SK-N-SH (cell line): ENCODE results near the gene NSL1. TPM values are rescaled to one million over a fixed set of nuclear protein-coding genes. Genes with fewer than 3 reads are reported as not detected.

Experiments
- CTCF ChIA-PET: fragments of 300-600, 350-600 bp; formaldehyde crosslinking; extraction: SDS; loops from one replicate; lab custom pipeline; 2021; lab: Yijun Ruan, JAX
- POLR2A ChIA-PET: fragments of 350-600 bp; sonication (Branson Sonifier 250); formaldehyde crosslinking; extraction: SDS; loops from one replicate; lab custom pipeline; 2020; ENCODE audit warnings: antibody characterized with exemption, inconsistent platforms; lab: Yijun Ruan, JAX
- DNase-seq: peaks from one replicate; pipeline ENCODE4 v3.0.0; 2012
- H2AFZ ChIP-seq: fragments of 200-600 bp; sonication (generic); 2 replicates; pipeline ENCODE4 v1.8.1; 2016; ENCODE audit warnings: antibody characterized with exemption, mild to moderate bottlenecking, low read depth
- H3F3A ChIP-seq: fragments of 200-600 bp; sonication (generic); replicated peaks from 2 replicates; pipeline ENCODE3; 2016; ENCODE audit warnings: antibody characterized with exemption, mild to moderate bottlenecking; ENCODE audit not compliant: insufficient read depth
- H3K27ac ChIP-seq, 2 experiments: fragments of 200-500 bp in 1 of 2; fragments of 200-600 bp in 1 of 2; sonication (Bioruptor generic) in 1 of 2; sonication (generic), shearing (Covaris generic) in 1 of 2; 2 replicates each; pipeline versions ENCODE4 v1.5.1 to v1.6.1; 2014 to 2016; ENCODE audit warnings: low read depth in 2 of 2, inconsistent platforms in 1 of 2, low read length in 1 of 2, mild to moderate bottlenecking in 1 of 2, mixed read lengths in 1 of 2
- H3K27me3 ChIP-seq: fragments of 200-600 bp; sonication (generic), shearing (Covaris generic); 2 replicates; pipeline ENCODE4 v1.6.1; 2016; ENCODE audit warnings: mixed run types; ENCODE audit not compliant: insufficient read depth
- H3K36me3 ChIP-seq, 2 experiments: fragments of 200-500 bp in 1 of 2; fragments of 200-600 bp in 1 of 2; sonication (Bioruptor generic) in 1 of 2; sonication (generic) in 1 of 2; replicated peaks in 1 of 2; 2 replicates each; pipeline versions ENCODE3 to v1.5.1; 2014 to 2016; ENCODE audit warnings: low read length in 1 of 2, mild to moderate bottlenecking in 1 of 2; ENCODE audit not compliant: insufficient read depth in 2 of 2, control insufficient read depth in 1 of 2
- H3K4me1 ChIP-seq, 2 experiments: fragments of 200-500 bp in 1 of 2; fragments of 200-600 bp in 1 of 2; sonication (Bioruptor generic) in 1 of 2; sonication (generic), shearing (Covaris generic) in 1 of 2; 2 replicates each; pipeline versions ENCODE4 v1.5.1 to v1.6.1; 2014 to 2016; ENCODE audit warnings: low read depth in 1 of 2, low read length in 1 of 2, mixed run types in 1 of 2; ENCODE audit not compliant: insufficient read depth in 2 of 2, control insufficient read depth in 1 of 2
- H3K4me2 ChIP-seq: fragments of 200-600 bp; sonication (generic), shearing (Covaris generic); 2 replicates; pipeline ENCODE4 v1.6.1; 2017; ENCODE audit warnings: mixed run types
- H3K4me3 ChIP-seq, 2 experiments: fragments of 200-500 bp in 1 of 2; fragments of 200-600 bp in 1 of 2; sonication (Bioruptor generic) in 1 of 2; sonication (generic), shearing (Covaris generic) in 1 of 2; 2 replicates each; pipeline versions ENCODE4 v1.5.1 to v1.8.1; 2014 to 2016; ENCODE audit warnings: low read depth in 2 of 2, inconsistent platforms in 1 of 2, low read length in 1 of 2, mild to moderate bottlenecking in 1 of 2, mixed read lengths in 1 of 2, moderate library complexity in 1 of 2
- H3K79me2 ChIP-seq: fragments of 200-600 bp; sonication (generic); 2 replicates; pipeline ENCODE4 v1.8.1; 2017; ENCODE audit warnings: mild to moderate bottlenecking; ENCODE audit not compliant: insufficient read depth
- H3K9ac ChIP-seq: fragments of 200-600 bp; sonication (generic); 2 replicates; pipeline ENCODE4 v1.6.1; 2017; ENCODE audit warnings: mixed run types
- H3K9me2 ChIP-seq: fragments of 200-600 bp; sonication (generic); 2 replicates; pipeline ENCODE4 v1.6.1; 2017; ENCODE audit warnings: mixed run types
- H3K9me3 ChIP-seq: fragments of 200-600 bp; sonication (generic); 2 replicates; pipeline ENCODE4 v1.6.1; 2017; ENCODE audit warnings: mixed run types, mild to moderate bottlenecking, moderate library complexity
- H4K20me1 ChIP-seq: fragments of 200-600 bp; sonication (generic); 2 replicates; pipeline ENCODE4 v1.6.1; 2017; ENCODE audit warnings: mild to moderate bottlenecking, mixed run types; ENCODE audit not compliant: insufficient read depth
- CTCF ChIP-seq: fragments of 200-600 bp; sonication (generic); IDR thresholded peaks from 2 replicates; pipeline ENCODE4 v1.6.1; 2017; ENCODE audit warnings: antibody characterized with exemption, mild to moderate bottlenecking, moderate library complexity
- ELF1 ChIP-seq: IDR thresholded peaks from 2 replicates; pipeline ENCODE4 v1.4.0; 2012
- FOSL2 ChIP-seq: IDR thresholded peaks from 2 replicates; pipeline ENCODE4 v1.4.0; 2012; ENCODE audit warnings: low read depth, mild to moderate bottlenecking, moderate library complexity, borderline replicate concordance
- FOXM1 ChIP-seq: IDR thresholded peaks from 2 replicates; pipeline ENCODE4 v1.4.0; 2012; ENCODE audit warnings: low read depth, mild to moderate bottlenecking
- JUND ChIP-seq: IDR thresholded peaks from 2 replicates; pipeline ENCODE4 v1.4.0; 2012
- MAX ChIP-seq: IDR thresholded peaks from 2 replicates; pipeline ENCODE4 v1.4.0; 2012; ENCODE audit warnings: low read depth
- MEF2A ChIP-seq: IDR thresholded peaks from 2 replicates; pipeline ENCODE4 v1.4.0; 2012; ENCODE audit warnings: low read depth, borderline replicate concordance
- REST ChIP-seq: IDR thresholded peaks from 2 replicates; pipeline ENCODE4 v1.6.1; 2012; ENCODE audit warnings: mild to moderate bottlenecking, low read depth, low read length, moderate library complexity
- RFX5 ChIP-seq: IDR thresholded peaks from 2 replicates; pipeline ENCODE4 v1.6.1; 2012; ENCODE audit warnings: mild to moderate bottlenecking, improper control_type of control experiment, low read length
- TAF1 ChIP-seq: IDR thresholded peaks from 2 replicates; pipeline ENCODE4 v1.6.1; 2012; ENCODE audit warnings: low read depth, mild to moderate bottlenecking, low read length, moderate library complexity, borderline replicate concordance
- TCF12 ChIP-seq: IDR thresholded peaks from 2 replicates; pipeline ENCODE4 v1.4.0; 2012
- WGBS: methylation state at CpG from one replicate; pipeline ENCODE4 v1.1.6; 2017; ENCODE audit warnings: low lambda C conversion rate; 5-methylcytosine and 5-hydroxymethylcytosine counted together
- polyA plus RNA-seq, 3 experiments: library from polyadenylated mRNA; depleted of rRNA; stranded (reverse); fragments of >200 nt; gene quantifications; 2 replicates each; pipeline ENCODE4 v1.2.3, GENCODE V29; 2012
- TF ChIP-seq, protein P1 (sequence below): fragments of 150-350 bp; IDR thresholded peaks from 2 replicates; pipeline ENCODE4 v1.6.1; 2017; ENCODE audit warnings: antibody characterized with exemption, low read length, low read depth, borderline replicate concordance

The NSL1 gene
- polyA plus RNA-seq, 1 of the 3 experiments (the other 2 are of a cell fraction), result 22.5 TPM

GRCh38 chr1:212722270-212722957, 69.2 kb downstream of the NSL1 start:
- Histone ChIP-seq H2AFZ (no peak overlapping the region), H3K9me2 (no peaks in the 10 kb centered on the region), H3K9me3 (no peaks in the 10 kb centered on the region), H3K27me3 (no peaks in the 10 kb centered on the region), H4K20me1 (no peaks in the 10 kb centered on the region), H3K79me2 (no peaks in the 10 kb centered on the region), H3K4me2 (no peak overlapping the region), H3K4me1 (peaks cover 2 to 6% of the 10 kb centered on the region in 2 experiments; a peak in 2 of 4 replicates), H3K9ac (no peak overlapping the region), H3F3A (peaks cover 3% of the 10 kb centered on the region), H3K4me3 (no peak overlapping the region), H3K27ac (no peak overlapping the region), H3K36me3 (peaks cover 0 to 4% of the 10 kb centered on the region in 2 experiments)
- TF ChIP-seq REST, result no peak
- TF ChIP-seq FOXM1, result no peak
- TF ChIP-seq, protein P1, sequence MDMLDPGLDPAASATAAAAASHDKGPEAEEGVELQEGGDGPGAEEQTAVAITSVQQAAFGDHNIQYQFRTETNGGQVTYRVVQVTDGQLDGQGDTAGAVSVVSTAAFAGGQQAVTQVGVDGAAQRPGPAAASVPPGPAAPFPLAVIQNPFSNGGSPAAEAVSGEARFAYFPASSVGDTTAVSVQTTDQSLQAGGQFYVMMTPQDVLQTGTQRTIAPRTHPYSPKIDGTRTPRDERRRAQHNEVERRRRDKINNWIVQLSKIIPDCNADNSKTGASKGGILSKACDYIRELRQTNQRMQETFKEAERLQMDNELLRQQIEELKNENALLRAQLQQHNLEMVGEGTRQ, result no peak
- ChIA-PET POLR2A (interaction anchor here (0.5 kb wide), 1 partner anchor 11 kb away, joined by 3 read pairs; no protein-coding TSS in a partner anchor), CTCF (interaction anchor here (1.4 to 1.9 kb wide), 4 partner anchors 15 to 246 kb away, joined by 3 to 7 read pairs (median 3); no protein-coding TSS in a partner anchor)
- no peak for DNase-seq
- WGBS, result 81% methylated on average over 3 of the region's 3 CpGs

DNA sequence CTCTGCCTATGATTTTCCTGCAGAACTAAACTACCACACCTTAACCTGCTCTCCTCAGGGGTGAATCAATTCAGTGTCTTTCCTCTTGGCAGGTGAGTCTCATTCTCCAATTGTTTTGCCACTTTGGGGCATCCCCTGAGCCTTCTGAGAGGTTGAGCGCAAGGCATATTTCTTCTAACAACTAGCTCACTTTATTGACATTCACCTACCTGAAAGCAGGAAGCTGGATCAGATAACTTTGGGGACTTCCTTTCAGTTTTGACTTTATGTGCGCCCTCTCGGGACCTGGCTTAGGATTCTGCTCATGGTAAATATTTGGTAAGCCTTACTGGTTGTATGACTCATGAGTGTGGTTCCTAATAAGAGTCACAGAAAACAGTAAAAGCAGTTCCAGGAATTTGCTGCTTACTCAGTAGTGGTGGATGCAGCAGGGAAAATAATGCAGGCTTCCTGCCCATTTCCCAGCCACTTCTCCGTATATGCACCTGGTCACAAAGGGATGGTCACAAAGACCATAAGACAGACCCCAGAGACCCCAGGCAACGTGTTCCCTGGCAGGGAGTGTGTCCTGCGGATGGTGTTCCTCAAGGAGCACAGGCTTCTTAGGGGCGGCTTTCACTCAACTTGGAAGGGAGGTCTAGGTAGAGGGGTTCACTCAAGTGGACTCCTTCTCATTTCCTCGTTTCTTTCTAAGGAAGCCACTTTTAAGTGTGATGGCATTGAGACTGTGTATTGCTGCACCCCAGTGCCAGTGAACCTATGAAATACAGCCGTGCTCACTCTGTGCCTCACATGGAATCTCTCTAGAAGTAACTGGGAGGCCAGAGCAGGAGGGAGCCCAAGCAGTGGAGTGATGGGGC, 70.0 kb downstream of the NSL1 start:
- 68% methylated on average over 9 of the region's 9 CpGs for WGBS
- Histone ChIP-seq H3K27ac (no peak overlapping the region), H2AFZ (no peak overlapping the region), H3K27me3 (no peaks in the 10 kb centered on the region), H3K4me3 (no peak overlapping the region), H3K79me2 (no peaks in the 10 kb centered on the region), H4K20me1 (no peaks in the 10 kb centered on the region), H3K9me2 (no peaks in the 10 kb centered on the region), H3K4me2 (no peak overlapping the region), H3K9me3 (no peaks in the 10 kb centered on the region), H3F3A (peaks cover 3% of the 10 kb centered on the region), H3K36me3 (peaks cover 0 to 4% of the 10 kb centered on the region in 2 experiments), H3K4me1 (peaks cover 2 to 6% of the 10 kb centered on the region in 2 experiments; a peak in 2 of 4 replicates), H3K9ac (no peak overlapping the region)
- no peak for TF ChIP-seq MEF2A
- no peak for TF ChIP-seq TAF1
- no peak for TF ChIP-seq CTCF
- no peak for TF ChIP-seq MAX
- TF ChIP-seq RFX5, result no peak
- TF ChIP-seq ELF1, result no peak
- TF ChIP-seq FOSL2, result peak; percentile 52; the same call in 1 of the 2 replicates
- TF ChIP-seq JUND, result peak; percentile 33; the same call in 1 of the 2 replicates
- TF ChIP-seq TCF12, result no peak
- no peak for DNase-seq
- CTCF ChIA-PET, result interaction anchor here (1.4 to 1.9 kb wide), 4 partner anchors 16 to 112 kb away, joined by 3 to 7 read pairs (median 4); no protein-coding TSS in a partner anchor
- POLR2A ChIA-PET, result no interaction called here
